ENCODE results near the gene MLLT6. TPM values are rescaled to one million over a fixed set of nuclear protein-coding genes. Genes with fewer than 3 reads are reported as not detected.

MLLT6 gene
- total RNA-seq, 1 experiment from 2014 or later, result 38.5 TPM

GRCh38 chr17:38706505-38707216 is 1.6 kb downstream of the MLLT6 start:
- no peak for DNase-seq (ENCODE audit: low read depth)

DNA sequence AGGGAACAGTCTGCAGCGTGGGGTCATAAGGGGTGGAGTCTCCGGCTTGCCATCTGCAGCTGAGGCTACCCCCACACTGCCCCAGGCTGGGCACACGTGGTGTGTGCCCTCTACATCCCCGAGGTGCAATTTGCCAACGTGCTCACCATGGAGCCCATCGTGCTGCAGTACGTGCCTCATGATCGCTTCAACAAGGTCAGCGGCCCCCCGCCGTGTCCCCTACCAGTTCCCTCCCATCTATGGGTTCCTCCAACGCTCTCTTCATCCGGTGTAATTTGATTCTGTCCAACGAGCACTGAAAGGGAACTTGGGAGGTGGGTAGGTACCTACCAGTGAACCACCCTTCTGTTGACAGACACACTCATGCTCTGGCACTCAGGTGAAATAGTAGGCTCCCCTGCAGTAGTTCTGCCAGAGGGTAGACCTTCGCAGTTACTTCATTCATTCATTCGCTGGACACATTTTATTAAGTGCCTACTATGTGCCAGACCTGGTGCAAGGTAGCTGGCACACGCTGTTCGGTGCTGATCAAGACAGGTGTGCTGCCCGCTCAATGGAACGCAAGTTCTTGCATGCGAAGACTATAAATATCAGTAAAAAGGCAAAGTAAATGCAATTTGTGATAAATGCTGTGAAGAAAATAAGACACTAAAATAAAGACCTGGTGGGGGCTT is 2.7 kb downstream of the MLLT6 start:
- no peak for DNase-seq (ENCODE audit: low read depth)

DNA sequence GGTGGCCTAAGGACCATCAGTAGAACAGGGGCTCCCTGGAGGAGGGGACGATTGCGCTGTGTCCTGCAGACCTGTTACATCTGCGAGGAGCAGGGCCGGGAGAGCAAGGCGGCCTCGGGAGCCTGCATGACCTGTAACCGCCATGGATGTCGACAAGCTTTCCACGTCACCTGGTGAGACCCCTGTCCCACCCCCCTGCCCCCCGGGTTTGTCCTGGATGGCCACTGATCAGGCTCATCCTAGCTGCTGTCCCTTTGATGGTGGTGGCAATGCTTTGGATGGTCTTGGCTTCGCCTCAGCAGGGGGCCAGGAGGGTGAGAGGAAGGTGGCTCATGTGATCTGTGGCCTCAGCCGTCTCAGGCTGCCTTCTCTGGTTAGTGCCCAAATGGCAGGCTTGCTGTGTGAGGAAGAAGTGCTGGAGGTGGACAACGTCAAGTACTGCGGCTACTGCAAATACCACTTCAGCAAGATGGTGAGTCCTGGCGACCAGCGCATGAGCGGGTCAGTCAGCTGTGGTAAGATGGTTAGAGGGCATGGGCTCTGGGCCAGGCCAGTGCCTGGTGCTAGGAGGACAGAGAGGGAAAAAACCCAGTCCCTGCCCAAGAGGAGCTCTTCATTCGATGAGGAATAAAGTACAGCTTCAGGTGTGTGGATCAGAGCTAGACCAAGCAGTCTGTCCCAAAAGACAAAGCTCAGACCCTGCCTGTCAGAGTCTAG is 4.2 kb downstream of the MLLT6 start:
- DNase-seq (ENCODE audit: low read depth), result no peak

DNA sequence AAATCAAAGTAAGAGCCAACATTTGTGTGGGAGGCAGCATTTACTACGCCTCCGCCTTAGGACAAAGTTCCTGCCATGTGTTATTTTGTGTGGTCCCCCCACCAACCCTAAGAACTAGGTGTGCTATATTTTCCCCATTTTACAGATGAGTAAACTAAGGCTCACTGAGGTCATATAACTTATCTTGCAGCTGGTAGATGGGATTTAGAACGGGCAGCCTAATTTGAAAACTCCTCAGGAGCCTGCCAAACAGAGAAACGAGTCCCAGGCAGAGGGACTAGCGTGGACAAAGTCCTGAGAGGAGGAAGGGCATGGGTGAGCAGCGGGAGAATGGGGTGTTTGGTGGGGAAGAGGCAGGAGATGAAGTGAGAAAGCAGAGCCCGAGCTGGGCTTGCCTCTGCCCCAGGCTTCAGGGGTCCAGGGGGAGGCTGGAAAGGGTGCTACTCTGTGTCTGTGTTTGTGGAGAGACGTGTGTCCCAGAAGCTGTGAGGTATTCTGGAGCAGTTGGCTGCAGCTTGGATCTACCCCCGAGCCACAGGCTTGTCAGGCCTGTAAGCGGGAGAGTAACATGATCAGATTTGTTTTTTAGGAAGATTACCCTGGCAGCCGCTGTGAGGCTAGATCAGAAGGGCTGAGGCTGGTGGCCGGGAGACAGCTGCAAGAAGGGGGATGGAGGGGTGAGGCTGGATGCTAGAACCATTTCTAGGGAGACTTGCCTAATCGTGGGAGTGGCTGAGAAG is 5.0 kb downstream of the MLLT6 start:
- DNase-seq (ENCODE audit: low read depth), result no peak

DNA sequence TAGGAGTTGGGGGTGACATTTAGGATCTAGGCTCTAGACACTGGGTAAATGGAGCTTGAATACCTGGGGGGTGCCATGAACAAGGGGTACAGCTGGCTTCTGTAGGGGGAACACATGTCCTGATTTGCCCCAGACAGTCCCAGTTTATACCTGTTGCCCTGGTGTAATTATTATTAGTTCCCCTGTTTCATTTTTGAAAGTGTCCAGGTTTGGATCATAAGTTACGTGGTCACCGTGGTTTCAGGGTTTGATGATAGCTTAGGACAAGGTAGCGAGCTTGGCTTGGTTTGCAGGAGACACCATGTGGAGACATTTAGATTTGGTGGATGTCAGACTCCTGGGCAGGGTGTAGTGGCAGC is 5.5 kb downstream of the MLLT6 start:
- no peak for DNase-seq (ENCODE audit: low read depth)

DNA sequence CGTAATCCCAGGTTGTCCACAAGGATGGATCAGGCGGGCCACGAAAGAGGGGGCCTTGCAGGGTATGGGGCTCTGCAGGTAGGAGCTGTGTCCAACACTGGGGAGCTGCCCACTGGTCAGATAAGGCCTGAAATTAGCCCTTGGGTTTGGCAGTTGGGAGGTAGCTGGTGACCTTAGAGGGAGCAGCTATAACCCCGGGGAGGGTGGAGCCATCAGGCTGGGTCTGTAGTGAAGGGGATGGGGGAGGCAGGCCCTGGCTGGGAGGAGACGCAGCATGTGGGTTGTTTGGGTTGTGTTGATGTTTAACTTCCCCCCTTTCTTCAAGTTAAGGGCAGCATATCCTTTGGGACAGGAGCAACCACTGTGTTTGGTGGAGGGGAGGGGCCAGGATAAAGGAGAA is 5.9 kb downstream of the MLLT6 start:
- no peak for DNase-seq (ENCODE audit: low read depth)

GRCh38 chr17:38711792-38712571 is 6.9 kb downstream of the MLLT6 start:
- no peak for DNase-seq (ENCODE audit: low read depth)

GRCh38 chr17:38712593-38712992 is 7.5 kb downstream of the MLLT6 start:
- no peak for DNase-seq (ENCODE audit: low read depth)

- DNase-seq (ENCODE audit: low read depth), result no peak
Observed at GRCh38 chr17:38713456-38714075, 8.5 kb downstream of the MLLT6 start.

DNA sequence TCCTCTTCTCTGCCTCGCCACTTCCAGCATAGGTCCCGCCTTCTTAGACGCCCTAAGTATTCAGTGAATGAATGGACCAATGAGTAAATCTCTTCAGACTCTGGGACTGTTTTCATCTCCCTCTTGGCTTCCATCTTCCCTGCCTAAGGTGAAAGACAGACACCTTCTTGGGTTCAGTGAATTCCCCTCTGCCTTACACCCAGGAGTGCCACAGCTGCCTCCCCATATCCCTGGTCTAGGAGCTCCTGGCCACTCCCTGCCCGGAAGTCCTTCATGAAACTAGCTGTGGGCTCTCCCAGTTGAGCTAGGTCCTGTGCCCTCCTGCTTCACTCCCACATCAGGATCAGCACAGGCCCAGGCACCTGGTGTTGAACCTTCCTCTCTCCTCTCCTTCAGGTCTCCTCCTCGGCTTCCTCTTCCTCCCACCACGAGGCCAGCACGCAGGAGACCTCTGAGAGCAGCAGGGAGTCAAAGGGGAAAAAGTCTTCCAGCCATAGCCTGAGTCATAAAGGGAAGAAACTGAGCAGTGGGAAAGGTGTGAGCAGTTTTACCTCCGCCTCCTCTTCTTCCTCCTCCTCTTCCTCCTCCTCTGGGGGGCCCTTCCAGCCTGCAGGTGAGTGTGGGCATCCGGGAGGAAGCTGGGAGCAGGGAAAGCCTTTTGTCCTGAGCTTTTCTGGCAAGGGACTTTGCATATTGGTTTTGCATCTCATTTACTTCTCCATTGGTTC is 10.3 kb downstream of the MLLT6 start:
- DNase-seq (ENCODE audit: low read depth), result no peak

GRCh38 chr17:38716368-38717005 is 11.4 kb downstream of the MLLT6 start:
- no peak for DNase-seq (ENCODE audit: low read depth)

- DNase-seq (ENCODE audit: low read depth), result no peak
Observed at GRCh38 chr17:38717139-38717745, 12.2 kb downstream of the MLLT6 start.

DNA sequence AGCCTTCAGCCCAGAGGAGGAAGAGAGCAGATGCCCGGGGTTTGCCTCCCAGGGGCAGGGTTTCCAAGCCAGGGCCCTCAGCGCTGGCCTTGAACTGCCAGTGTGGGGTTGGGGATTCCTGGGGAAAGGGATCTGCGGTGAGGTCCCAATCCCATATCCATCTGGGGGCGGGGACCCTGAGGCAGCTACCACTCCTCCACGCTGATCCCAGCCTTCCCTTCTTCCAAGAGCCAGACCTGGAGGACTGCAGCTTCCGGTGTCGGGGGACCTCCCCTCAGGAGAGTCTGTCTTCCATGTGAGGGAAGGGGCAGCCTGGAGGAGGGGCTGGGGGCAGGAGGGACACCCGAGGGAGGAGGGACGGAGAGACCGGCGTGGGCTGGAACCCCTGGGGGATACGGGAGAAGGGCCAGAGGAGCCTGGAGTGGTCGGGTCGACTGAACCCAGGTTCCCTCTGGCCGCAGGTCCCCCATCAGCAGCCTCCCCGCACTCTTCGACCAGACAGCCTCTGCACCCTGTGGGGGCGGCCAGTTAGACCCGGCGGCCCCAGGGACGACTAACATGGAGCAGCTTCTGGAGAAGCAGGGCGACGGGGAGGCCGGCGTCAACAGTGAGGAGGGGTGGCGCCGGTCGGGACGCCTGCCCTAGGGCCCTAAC is 14.3 kb downstream of the MLLT6 start:
- no peak for DNase-seq (ENCODE audit: low read depth)

GRCh38 chr17:38719943-38720641 is 15.0 kb downstream of the MLLT6 start:
- DNase-seq (ENCODE audit: low read depth), result no peak

DNA sequence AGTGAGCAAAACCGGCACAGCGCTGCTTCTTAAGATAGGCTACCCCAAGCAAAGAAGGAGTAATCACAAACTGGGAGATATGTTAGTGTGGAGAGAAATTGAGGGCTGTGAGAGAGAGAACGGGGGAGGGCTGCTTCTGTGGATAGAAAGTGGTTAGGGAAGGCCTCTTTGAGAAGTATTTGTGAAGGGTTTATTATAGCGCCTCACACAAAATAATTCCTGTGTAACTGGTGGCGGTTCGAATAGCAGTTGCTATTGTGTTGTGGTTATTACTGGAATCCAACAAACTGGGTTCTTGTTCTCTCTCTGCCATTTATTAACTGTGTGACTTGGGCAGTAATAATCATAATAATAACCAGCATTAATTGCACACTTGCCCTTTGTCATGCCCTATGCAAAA is 15.9 kb downstream of the MLLT6 start:
- DNase-seq (ENCODE audit: low read depth), result no peak

- no peak for DNase-seq (ENCODE audit: low read depth)
Observed at GRCh38 chr17:38721802-38722201, 16.7 kb downstream of the MLLT6 start.

GRCh38 chr17:38724337-38724988 is 19.4 kb downstream of the MLLT6 start:
- no peak for DNase-seq (ENCODE audit: low read depth)
